C4-2B (cell line): ENCODE data around the gene CDH8.

ENCODE experiments used
- CTCF ChIP-seq: fragments of 450-650 bp; conservative IDR thresholded peaks from 2 replicates; pipeline ENCODE4 v1.5.1; 2017; ENCODE audit warnings: mild to moderate bottlenecking
- ZFX ChIP-seq: fragments of 450-650 bp; IDR thresholded peaks from 2 replicates; pipeline ENCODE4 v1.6.1; 2017

GRCh38 chr16:61945511-61945910 lies 90.7 kb downstream of the CDH8 start:
- TF ChIP-seq CTCF: no peak
- TF ChIP-seq ZFX: no peak
